Activated naive CD4-positive, alpha-beta T cell treated with anti-CD3 and anti-CD28 coated beads, Interleukin-2, amount 50 U/mL, for 72 hours (primary cell): ENCODE measurements around the gene SLC7A5. TPM values are rescaled to one million over a fixed set of nuclear protein-coding genes. Genes with fewer than 3 reads are reported as not detected.
"Not testable (repeated sequence)": the region's sequence is repeated elsewhere in the genome, so short reads cannot be mapped to it uniquely, and the experiment has no call there.

Experiments used
- ATAC-seq, 2 donors: fragments of 150-1000 bp; cut with Tn5 transposase; 2 replicates each; pipeline ENCODE4 v1.10.0; 2021; ENCODE audit warnings: mild to moderate bottlenecking in 2 of 2, moderate library complexity in 2 of 2
- DNase-seq, 2 donors: peaks; one replicate each; pipeline ENCODE4 v3.0.0; 2021 to 2022; ENCODE audit warnings: low spot score in 2 of 2
- H3K27ac Mint-ChIP-seq, 2 donors: one replicate each; pipeline ENCODE4 v1.8.0; 2022; ENCODE audit warnings: mild to moderate bottlenecking in 2 of 2, mixed read lengths in 2 of 2
- H3K36me3 Mint-ChIP-seq, 2 donors: one replicate each; pipeline ENCODE4 v1.8.0; 2022; ENCODE audit warnings: mixed read lengths in 2 of 2
- H3K9me3 Mint-ChIP-seq, 2 donors: one replicate each; pipeline ENCODE4 v1.8.0; 2022; ENCODE audit warnings: mixed read lengths in 2 of 2
- total RNA-seq, 2 donors: library from RNA; stranded (reverse); gene quantifications; one replicate each; pipeline ENCODE4 v1.2.3, GENCODE V29; 2022

The SLC7A5 gene
- total RNA-seq, 2 donors from 2014 or later: 112 to 197 TPM

DNA sequence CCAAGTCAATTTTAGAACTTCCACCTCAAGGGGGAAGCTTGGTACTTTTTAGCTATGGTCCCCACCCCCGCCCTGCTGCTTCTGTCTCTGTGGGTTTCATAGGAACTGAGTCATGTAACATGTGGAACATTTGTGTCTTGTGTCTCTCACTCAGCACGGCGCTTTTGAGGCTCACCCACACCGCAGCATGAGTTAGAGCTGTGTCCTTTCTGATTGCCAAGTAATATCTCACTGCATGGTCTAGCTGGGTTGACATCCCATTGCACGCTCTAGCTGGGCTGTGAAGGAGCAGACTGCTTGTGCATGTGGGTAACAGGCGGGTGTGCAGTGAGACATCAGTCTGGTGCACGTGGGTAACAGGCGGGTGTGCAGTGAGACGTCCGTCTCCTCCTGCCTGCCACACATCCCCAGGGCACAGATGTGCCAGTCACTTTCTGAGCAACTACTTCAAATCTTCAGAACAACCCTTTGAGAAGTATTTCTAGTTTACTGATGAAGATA is 26.4 kb upstream of the SLC7A5 start:
- DNase-seq (peak; percentile 81 to 93), ATAC-seq (peak; percentile 91 to 96)
- Mint-ChIP-seq H3K9me3 (no peaks in the 10 kb centered on the region), H3K27ac (peak overlapping the region; percentile 94 to 99), H3K36me3 (no peaks in the 10 kb centered on the region)

DNA sequence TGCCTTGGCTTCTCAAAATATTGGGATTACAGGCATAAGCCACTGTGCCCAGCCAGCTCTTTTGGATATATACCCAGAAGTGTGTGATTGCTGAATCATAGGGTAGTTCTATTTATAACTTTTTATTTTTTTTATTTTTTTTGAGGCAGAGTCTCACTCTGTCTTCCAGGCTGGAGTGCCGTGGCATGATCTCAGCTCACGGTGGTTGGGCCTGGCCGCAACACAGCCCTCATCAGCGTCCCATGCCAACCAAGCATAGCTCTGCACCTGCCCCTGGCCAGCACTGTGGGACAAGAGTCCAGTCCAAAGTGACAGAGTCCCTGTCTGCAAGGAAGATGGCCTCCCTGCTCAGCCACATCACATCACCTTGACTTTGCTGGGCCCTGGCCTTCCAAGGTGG is 24.7 kb upstream of the SLC7A5 start:
- H3K27ac Mint-ChIP-seq, H3K9me3 Mint-ChIP-seq, ATAC-seq, DNase-seq, H3K36me3 Mint-ChIP-seq: not testable (repeated sequence)

- Mint-ChIP-seq H3K27ac (no peak overlapping the region), H3K36me3 (peaks cover 0 to 10% of the 10 kb centered on the region in 2 donors), H3K9me3 (peaks cover 0 to 7% of the 10 kb centered on the region in 2 donors)
- ATAC-seq (no peak), DNase-seq (no peak)
Measured at GRCh38 chr16:87891764-87892163, 22.5 kb upstream of the SLC7A5 start.

GRCh38 chr16:87889762-87890161 is 20.5 kb upstream of the SLC7A5 start:
- H3K9me3 Mint-ChIP-seq, H3K27ac Mint-ChIP-seq, DNase-seq, H3K36me3 Mint-ChIP-seq: not testable (repeated sequence)
- ATAC-seq: peak; percentile 47 to 88

- H3K27ac Mint-ChIP-seq: peak overlapping the region in 1 of 2 donors; percentile 58
- ATAC-seq, H3K9me3 Mint-ChIP-seq, DNase-seq, H3K36me3 Mint-ChIP-seq: not testable (repeated sequence)
Measured at GRCh38 chr16:87888346-87888745, 19.0 kb upstream of the SLC7A5 start.

DNA sequence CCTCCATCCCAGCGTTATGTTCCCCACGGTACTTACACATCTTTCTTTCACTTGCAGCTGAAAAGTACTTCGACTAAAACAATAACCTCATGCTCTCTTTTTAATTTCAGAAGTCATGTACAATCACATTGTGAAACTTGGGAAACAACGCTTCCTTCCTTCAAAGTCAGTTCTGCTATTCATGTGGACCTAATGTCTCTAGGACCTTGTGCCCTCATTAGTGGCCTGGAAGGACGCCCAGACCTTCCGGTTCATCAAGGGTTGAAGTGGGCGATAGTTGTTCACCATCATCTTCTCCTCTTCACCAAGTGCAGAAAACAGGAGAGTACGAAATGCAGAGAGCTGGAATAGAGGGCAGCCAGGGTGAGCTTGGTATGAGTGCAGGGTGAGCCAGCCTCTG is 18.6 kb upstream of the SLC7A5 start:
- not testable (repeated sequence) for DNase-seq, H3K9me3 Mint-ChIP-seq, ATAC-seq, H3K36me3 Mint-ChIP-seq
- peak overlapping the region in 1 of 2 donors; percentile 58 for H3K27ac Mint-ChIP-seq

GRCh38 chr16:87885371-87885967 is 16.2 kb upstream of the SLC7A5 start:
- H3K36me3 Mint-ChIP-seq, DNase-seq, H3K9me3 Mint-ChIP-seq, ATAC-seq, H3K27ac Mint-ChIP-seq: not testable (repeated sequence)

- H3K27ac Mint-ChIP-seq: no peak overlapping the region
Measured at GRCh38 chr16:87882436-87883019, 13.2 kb upstream of the SLC7A5 start.

DNA sequence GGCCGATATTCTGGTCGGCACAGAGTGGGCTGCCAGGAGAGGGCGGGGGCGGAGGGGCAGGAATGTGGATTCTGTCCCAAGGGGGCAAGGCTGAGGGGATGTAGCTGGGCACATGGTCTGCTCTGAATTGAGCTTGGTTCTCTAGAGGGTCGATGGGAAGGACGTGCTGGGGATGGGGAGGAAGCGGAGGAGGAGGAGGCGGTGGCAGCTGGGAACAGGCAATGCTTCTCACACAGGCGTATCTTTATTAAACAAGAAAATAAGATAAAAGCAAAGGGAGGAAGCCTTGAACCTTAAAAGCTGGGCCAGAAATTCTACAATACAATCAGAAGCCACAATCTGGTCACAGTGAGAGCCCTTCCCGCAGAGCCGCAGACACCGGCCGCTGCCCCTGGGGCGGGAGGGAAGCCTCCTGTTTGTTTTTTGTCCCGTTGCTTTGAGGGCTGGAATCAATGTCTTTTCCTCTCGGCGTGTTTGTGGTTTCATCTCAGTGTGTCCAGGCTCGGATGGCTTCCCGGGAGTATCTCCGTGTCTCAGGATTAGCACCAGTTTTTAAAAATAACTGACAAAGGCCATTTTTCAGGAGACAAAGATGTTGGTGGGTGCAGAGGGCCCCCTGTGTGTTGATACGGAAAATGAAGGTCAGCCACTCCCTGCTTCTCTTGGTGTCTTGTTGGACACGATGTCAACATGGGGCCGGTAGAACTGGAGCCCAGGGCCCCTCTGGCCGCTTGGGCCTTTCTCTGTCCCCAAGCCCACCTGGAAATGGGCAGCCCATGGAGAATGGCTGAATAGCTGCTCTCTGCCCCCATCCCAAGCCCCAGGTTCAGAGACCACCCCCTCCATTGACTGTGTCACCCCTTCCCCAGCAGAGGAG is 12.3 kb upstream of the SLC7A5 start:
- ATAC-seq (no peak), DNase-seq (no peak)
- H3K27ac Mint-ChIP-seq: no peak overlapping the region
- peaks cover 7 to 9% of the 10 kb centered on the region in 2 donors for H3K36me3 Mint-ChIP-seq
- H3K9me3 Mint-ChIP-seq: peaks cover 6 to 8% of the 10 kb centered on the region in 2 donors

More at GRCh38 chr16:87882436-87883019, 13.2 kb upstream of the SLC7A5 start:
- peaks cover 6 to 8% of the 10 kb centered on the region in 2 donors for H3K9me3 Mint-ChIP-seq
- H3K36me3 Mint-ChIP-seq: peaks cover 7 to 9% of the 10 kb centered on the region in 2 donors
- no peak for ATAC-seq
- DNase-seq: no peak

DNA sequence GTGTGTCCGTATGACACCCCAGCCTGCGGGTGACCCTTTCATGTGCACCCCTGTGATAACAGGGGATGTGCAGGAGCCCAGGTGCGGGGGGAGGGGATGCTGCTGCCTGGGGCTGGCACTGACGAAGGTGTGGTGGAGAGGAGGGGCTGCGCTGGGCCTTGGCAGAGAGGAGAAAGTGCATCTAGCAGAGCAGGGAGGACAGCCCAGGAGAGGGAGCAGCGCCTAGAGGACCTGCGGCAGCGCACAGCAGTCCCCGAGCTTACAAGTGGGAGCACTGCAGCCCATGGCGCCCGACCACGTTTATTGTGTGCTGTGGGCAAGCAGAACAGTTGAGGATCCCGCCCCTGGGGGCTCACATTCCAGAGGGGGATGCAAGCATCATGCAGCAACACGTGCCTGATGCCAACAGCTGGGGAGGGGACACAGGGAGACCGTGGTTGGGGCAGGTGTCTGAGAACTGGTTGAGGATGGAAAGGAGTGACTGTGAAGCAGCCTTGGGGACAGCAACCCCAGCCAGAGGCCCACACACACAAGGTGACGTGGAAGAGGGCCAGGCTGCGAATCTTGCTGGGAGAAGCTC is 10.9 kb upstream of the SLC7A5 start:
- Mint-ChIP-seq H3K36me3 (peaks cover 7 to 9% of the 10 kb centered on the region in 2 donors), H3K27ac (peak overlapping the region in 1 of 2 donors; percentile 16), H3K9me3 (peaks cover 6 to 8% of the 10 kb centered on the region in 2 donors)
- ATAC-seq (no peak), DNase-seq (no peak)

DNA sequence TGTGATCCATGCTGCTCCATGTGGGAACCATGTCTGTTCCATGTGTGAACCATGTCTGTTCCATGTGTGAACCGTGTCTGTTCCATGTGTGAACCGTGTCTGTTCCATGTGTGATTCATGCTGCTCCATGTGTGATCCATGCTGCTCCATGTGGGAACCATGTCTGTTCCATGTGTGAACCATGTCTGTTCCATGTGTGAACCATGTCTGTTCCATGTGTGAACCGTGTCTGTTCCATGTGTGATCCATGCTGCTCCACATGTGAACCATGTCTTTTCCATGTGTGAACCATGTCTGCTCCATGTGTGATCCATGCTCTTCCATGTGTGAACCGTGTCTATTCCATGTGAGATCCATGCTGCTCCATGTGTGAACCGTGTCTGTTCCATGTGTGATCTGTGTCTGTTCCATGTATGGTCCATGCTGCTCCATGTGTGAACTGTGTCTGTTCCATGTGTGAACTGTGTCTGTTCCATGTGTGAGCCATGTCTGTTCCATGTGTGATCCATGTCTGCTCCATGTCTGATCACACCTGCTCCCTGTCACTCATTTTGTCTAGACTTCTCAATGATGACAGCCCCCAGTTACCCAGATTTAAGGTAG is 10.2 kb upstream of the SLC7A5 start:
- ATAC-seq, H3K27ac Mint-ChIP-seq, H3K36me3 Mint-ChIP-seq, DNase-seq, H3K9me3 Mint-ChIP-seq: not testable (repeated sequence)

DNA sequence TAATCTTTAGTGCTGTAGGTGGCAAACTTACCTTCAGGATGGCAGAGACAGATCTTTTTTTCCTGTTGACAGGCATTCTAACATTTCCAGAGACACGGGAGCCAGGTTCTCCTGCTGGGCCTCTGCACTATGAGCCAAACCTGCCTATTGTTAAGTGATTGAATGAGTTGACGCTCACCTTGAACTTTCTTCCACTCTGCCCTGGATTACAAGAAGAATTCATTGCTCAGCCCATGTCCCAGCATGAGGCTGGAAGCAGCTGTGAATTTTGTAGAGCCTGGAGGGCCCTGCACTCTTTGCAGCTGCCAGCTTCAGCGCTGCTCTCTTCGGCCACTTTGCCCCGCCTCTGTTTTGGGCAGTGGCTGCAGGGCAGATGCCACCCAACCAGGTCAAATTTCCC is 9.4 kb upstream of the SLC7A5 start:
- Mint-ChIP-seq H3K9me3 (peaks cover 6 to 8% of the 10 kb centered on the region in 2 donors), H3K27ac (no peak overlapping the region), H3K36me3 (peaks cover 7 to 9% of the 10 kb centered on the region in 2 donors)
- no peak for ATAC-seq
- DNase-seq: no peak

GRCh38 chr16:87877942-87878507 is 8.7 kb upstream of the SLC7A5 start:
- no peak for DNase-seq
- Mint-ChIP-seq H3K9me3 (peaks cover 6 to 8% of the 10 kb centered on the region in 2 donors), H3K27ac (no peak overlapping the region), H3K36me3 (peaks cover 7 to 9% of the 10 kb centered on the region in 2 donors)
- ATAC-seq: no peak

- Mint-ChIP-seq H3K36me3 (peaks cover 7% of the 10 kb centered on the region in 2 donors), H3K9me3 (peaks cover 6 to 7% of the 10 kb centered on the region in 2 donors), H3K27ac (peak overlapping the region; percentile 87 to 97)
- DNase-seq (peak; percentile 68 to 85), ATAC-seq (peak; percentile 84 to 90)
Measured at GRCh38 chr16:87874639-87875427, 5.5 kb upstream of the SLC7A5 start.
